Measurements from ENCODE around the gene NKAP. TPM values are rescaled to one million over a fixed set of nuclear protein-coding genes. Genes with fewer than 3 reads are reported as not detected.

The NKAP gene
- 3.9 and 4.3 TPM in 2 replicates for total RNA-seq

DNA sequence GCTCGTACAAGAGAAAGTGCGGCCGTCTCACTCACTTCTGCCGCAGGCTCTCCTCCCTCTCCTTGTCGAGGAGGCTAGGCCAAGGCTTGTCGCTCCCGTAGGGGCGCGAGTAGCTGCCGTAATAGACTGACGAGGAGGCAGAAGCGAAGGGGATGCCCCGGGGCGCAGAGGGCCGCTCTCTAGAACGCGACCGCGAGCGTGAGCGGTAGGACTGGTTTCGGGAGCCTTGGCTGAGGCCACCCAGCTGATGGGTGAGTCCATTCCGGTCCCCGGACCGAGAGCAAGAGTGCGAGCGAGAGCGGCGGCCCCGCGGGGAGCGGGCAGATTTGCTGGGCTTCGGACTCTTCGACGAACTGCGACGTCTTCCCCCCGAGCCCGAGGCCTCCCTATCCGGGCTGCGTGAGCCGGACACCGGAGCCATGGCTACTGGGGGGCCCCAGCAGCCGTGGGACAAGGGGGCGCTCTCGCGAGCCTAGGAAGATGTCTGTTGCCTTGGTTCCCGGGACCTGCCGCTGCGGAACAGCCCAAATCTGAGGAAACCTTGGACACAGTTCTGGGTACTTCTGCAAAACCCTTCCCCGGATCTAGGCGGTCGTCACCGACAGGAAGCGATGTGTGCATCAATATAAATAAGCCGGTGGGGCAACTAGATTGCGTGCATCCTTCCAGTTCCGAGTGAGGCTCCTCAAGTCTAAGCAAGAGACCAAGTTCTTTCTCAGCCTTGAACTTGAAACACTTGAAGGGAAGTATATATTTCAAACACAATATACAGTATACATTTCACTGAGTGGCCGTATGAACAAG is at the start of gene NKAP:
NKAP (minus strand) TSS at position 567 of the 804 bp plus-strand sequence; CDS start at position 421, 146 bp downstream.

DNA sequence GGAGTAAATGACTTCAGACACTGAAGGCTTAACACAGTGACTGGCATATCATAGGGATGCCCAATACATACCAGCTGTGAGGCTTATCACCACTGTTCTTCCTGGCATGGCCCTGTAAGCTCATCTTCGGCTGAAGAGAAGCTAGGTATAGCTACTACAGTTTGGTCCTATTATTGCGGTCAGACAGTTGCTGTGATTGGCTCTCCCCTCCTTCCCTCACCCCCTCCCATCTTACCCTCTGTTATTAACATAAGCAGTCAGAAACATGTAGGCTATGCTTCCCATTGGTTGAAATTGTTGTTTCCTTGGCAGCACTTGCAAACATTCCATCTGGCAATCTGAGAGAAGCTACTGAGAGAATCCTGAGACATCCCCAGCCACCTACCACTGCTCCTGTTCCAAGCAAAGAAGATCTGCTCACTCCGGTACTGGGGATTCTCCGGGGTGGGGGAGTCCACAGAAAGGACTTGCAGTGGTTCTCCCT is 47.7 kb downstream of the NKAP start, which contains the start of gene AKAP14:
AKAP14 (plus strand) TSS at position 51 of the 484 bp plus-strand sequence. CDS start 7,331 bp downstream, outside the sequence.

DNA sequence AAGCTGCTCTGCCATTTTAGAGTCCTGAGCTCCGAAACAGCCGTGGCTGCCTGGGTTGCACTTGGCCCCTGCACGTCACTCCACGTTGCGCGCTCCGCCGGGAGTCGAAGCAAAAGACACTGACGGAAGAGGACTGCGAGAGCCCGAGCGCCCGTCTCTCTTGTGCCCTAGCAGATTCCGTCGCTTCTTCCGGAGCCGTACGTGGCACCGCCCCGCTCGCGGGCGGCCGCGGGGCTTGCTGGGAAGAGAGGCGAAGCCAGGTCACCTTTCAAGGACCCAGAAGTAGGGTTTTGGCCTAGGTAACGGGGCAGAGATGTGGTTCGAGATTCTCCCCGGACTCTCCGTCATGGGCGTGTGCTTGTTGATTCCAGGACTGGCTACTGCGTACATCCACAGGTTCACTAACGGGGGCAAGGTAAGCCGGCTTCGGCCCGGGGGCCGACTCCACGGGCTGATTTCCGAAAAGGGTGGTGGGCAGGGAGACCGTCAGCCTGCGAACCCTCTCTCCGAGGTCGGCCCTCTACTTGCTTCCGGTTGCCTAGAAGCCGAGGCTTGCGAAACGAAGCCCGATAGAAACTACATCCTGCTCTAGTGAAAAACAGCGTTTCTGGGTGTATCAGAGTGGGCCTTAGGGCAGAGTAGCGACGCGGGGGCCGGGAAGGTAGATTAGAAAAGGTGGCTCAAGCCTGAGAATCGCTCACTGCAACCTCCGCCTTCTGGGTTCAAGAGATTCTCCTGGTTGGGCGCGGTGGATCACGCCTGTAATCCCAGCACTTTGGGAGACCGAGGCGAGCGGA is 71.8 kb downstream of the NKAP start, which contains the start of the genes NDUFA1 and RNF113A:
NDUFA1 (plus strand) TSS at position 234 of the 797 bp plus-strand sequence; CDS start at position 314, 80 bp downstream.
RNF113A (minus strand) TSS at position 135 of the 797 bp plus-strand sequence; CDS start at position 15, 120 bp downstream.

Other genes with a start within 250 kb of the NKAP start
- not detected in 2 replicates for gene SOWAHD, start 185.2 kb downstream of the NKAP start, total RNA-seq
- gene RPL39, start 152.1 kb downstream of the NKAP start, total RNA-seq = 1,157 and 1,530 TPM in 2 replicates
- gene UPF3B, start 90.8 kb downstream of the NKAP start, total RNA-seq = 0.43 and 3.1 TPM in 2 replicates
- gene RNF113A, start 72.0 kb downstream of the NKAP start, total RNA-seq = 13.7 and 20.0 TPM in 2 replicates
- gene NDUFA1, start 71.9 kb downstream of the NKAP start, total RNA-seq = 33.5 and 99.3 TPM in 2 replicates
- not detected in 2 replicates for gene AKAP14, start 47.9 kb downstream of the NKAP start, total RNA-seq
- gene RHOXF2B, start 133.9 kb upstream of the NKAP start, total RNA-seq = not detected in 2 replicates
- not detected in 2 replicates for gene RHOXF1, start 172.2 kb upstream of the NKAP start, total RNA-seq
- gene RHOXF2, start 214.9 kb upstream of the NKAP start, total RNA-seq = not detected in 2 replicates